Measurements from ENCODE around the gene MB. TPM values are rescaled to one million over a fixed set of nuclear protein-coding genes. Genes with fewer than 3 reads are reported as not detected.

MB gene
- polyA plus RNA-seq, 2 of the 4 experiments (the other 2 are of a cell fraction) = 6.9 to 12.1 TPM

DNA sequence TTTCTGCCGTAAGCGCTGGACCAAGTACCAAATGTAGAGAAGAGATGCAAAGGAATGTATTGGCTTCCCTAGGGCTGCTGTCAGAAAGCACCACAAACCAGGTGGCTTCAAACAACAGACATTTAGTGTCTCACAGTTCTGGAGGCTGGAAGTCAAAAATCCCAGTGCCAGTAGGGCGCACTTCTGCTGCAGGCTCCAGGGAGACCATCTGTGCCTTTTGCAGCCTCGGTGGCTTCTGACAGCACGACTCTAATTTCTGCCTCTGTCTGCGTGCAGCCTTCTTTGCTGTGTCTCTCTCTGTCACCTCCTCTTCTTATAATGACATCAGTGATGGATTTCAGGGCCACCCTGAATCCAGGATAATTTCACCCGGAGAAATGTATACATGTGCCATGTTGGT, 34.0 kb upstream of the MB start:
- no peak overlapping the region for H3K4me2 ChIP-seq
- WGBS (ENCODE audit: missing lambda C conversion rate) = over 99% methylated on average over 7 of the region's 7 CpGs
- ATAC-seq = no peak
- ChIA-PET CTCF (no interaction called here), POLR2A (no interaction called here)
- H3K27ac ChIP-seq = no peak overlapping the region
- TF ChIP-seq RNF2 (IDR thresholded peaks at IDR 0.05; ENCODE audit: borderline replicate concordance, low read depth) = no peak
- no peak for TF ChIP-seq KDM1A (IDR thresholded peaks at IDR 0.05; ENCODE audit: low read depth)
- H3K9me3 ChIP-seq = no peaks in the 10 kb centered on the region
- no peak for FAIRE-seq
- H3K4me1 ChIP-seq = peaks cover 9% of the 10 kb centered on the region; the same call in 2 of the 3 replicates
- DNase-seq (ENCODE audit: low read depth in 1 of 2, low spot score in 1 of 2) = no peak
- H3K4me3 ChIP-seq = no peak overlapping the region

DNA sequence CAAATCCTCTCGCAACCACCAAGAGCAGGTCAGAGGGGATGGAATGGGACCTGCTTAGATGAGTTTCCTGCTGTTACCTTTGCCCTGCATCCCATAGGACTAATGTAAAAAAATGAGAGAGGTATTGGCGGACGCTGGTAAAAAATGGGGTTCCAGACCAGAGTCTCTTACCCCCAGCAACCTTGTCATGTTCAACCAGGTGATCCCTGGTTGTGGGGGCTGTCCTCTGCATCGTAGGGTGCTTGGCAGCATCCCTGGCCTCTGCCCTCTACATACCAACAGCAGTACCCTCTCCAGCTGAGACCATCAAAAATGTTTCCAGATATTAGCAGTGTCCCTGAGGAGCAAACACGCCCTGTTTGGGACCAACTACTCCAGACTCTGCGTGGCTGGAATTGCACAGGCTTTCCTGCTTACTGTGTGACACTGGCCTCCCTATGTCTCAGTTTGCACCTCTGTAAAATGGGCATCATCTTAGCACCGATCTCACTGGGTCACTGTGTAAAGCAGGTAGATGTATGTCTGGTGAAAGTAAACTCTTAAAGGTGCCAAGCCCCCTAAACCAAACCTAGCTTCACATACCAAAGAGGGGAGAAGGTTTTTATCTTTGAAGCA, 32.6 kb upstream of the MB start:
- no peak overlapping the region for H3K4me3 ChIP-seq
- H3K4me1 ChIP-seq = peaks cover 9% of the 10 kb centered on the region; the same call in 2 of the 3 replicates
- POLR2A ChIA-PET = interaction anchor here (0.6 kb wide), 1 partner anchor 268 kb away, joined by 4 read pairs; no protein-coding TSS in a partner anchor
- H3K27ac ChIP-seq = peak overlapping the region; percentile 87 to 96; a peak in 5 of 6 replicates
- DNase-seq (ENCODE audit: low read depth in 1 of 2, low spot score in 1 of 2) (no peak), ATAC-seq (no peak), FAIRE-seq (no peak)
- 88% methylated on average over 7 of the region's 7 CpGs for WGBS (ENCODE audit: missing lambda C conversion rate)
- H3K9me3 ChIP-seq = no peaks in the 10 kb centered on the region
- peak overlapping the region; percentile 90 for H3K4me2 ChIP-seq
- CTCF ChIA-PET = interaction anchor here (0.7 to 1.5 kb wide), 2 partner anchors 22 to 416 kb away, joined by 4 read pairs; no protein-coding TSS in a partner anchor
- no peak for TF ChIP-seq KDM5A (IDR thresholded peaks at IDR 0.05)
- TF ChIP-seq NR3C1 (IDR thresholded peaks at IDR 0.05) = no peak

- Histone ChIP-seq H3K4me3 (peak overlapping the region; percentile 42), H3K9me3 (no peaks in the 10 kb centered on the region), H3K27ac (peak overlapping the region; percentile 87 to 96), H3K4me2 (peak overlapping the region; percentile 90), H3K4me1 (peaks cover 9% of the 10 kb centered on the region; the same call in 2 of the 3 replicates)
- WGBS (ENCODE audit: missing lambda C conversion rate) = 80% methylated on average over 7 of the region's 7 CpGs
- ChIA-PET CTCF (interaction anchor here (0.7 to 1.7 kb wide), 5 partner anchors 13 to 417 kb away, joined by 3 to 7 read pairs (median 4); no protein-coding TSS in a partner anchor), POLR2A (interaction anchor here (0.6 to 1.4 kb wide), 3 partner anchors 22 to 269 kb away, joined by 3 to 4 read pairs (median 3); no protein-coding TSS in a partner anchor)
- DNase-seq (ENCODE audit: low read depth in 1 of 2, low spot score in 1 of 2) = no peak
- FAIRE-seq = no peak
- TF ChIP-seq NFE2L2 (conservative IDR thresholded peaks at IDR 0.05; ENCODE audit: low read length) (no peak), CHD4 (IDR thresholded peaks at IDR 0.05; ENCODE audit: borderline replicate concordance) (no peak), CHD2 (IDR thresholded peaks at IDR 0.05; ENCODE audit: low read length, partially characterized antibody) (no peak), POLR2AphosphoS2 (conservative IDR thresholded peaks at IDR 0.05; ENCODE audit: low read length) (no peak), TP53 (CRISPR knock-in tag; IDR thresholded peaks at IDR 0.05) (no peak), ELK1 (IDR thresholded peaks at IDR 0.05; ENCODE audit: low read depth, low read length) (no peak), MAZ (IDR thresholded peaks at IDR 0.05; ENCODE audit: borderline replicate concordance, low read depth, low read length) (no peak), JUN (IDR thresholded peaks at IDR 0.05) (no peak)
- ATAC-seq = peak in 1 of 2 experiments; percentile 22; a peak in 1 of 6 replicates
Measured at GRCh38 chr22:35649026-35649553, 32.0 kb upstream of the MB start.

DNA sequence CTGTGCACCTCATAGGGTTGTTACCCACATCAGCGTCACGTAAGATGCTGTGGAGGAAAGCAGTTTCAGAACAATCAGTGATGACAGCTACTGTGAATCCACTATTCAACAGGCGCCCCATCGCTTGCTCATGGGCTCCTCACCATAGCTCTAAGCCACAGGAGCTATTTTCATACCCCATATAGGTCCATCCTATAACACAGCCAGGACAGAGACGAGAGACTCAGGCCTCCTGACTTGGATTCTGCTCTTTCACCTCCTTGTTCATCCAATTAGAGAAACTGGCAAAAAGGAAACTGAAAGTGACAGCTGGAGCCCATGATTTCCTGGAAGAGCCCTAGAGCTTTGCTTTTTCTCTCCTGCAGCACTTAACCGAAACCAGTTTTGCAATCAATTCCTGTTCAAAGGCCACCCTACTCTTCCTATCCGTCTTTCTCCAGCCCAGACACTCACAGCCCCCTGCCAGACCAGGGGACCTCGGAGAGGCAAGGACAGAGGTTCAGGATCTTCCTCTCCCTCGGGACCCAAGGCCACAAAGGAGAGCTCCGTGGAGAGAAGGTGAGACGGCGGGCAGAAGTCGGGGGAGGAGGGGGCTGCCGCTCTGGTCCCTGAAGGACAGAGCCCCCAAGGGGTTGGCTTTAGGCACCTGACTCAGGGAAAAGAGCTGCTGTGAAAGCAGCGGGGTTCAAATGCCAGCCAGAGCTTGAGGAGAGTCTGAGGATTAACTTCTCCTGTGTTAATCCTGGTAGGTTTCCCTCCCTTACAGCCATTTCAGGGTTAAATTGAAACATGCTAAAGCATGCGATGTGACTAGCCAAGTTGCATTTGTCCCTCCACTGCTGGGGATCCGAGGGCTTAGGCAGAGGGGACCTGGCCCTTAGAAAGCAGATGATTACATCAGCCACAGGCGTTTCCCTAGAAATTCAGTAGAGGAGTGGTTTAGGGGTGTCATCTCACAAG, 31.2 kb upstream of the MB start, which contains the start of gene APOL6:
Gene APOL6, plus strand, starts transcription at position 381 of the 960 bp plus-strand sequence. CDS start 7,980 bp downstream, outside the sequence.
- CTCF ChIA-PET = interaction anchor here (0.7 to 1.7 kb wide), 4 partner anchors 13 to 174 kb away, joined by 3 to 7 read pairs (median 4); no protein-coding TSS in a partner anchor
- no peak for FAIRE-seq
- 24% methylated on average over 16 of the region's 18 CpGs for WGBS (ENCODE audit: missing lambda C conversion rate)
- TF ChIP-seq BHLHE40 (IDR thresholded peaks at IDR 0.05; ENCODE audit: low read depth, low read length) (no peak), TP53 (CRISPR knock-in tag; IDR thresholded peaks at IDR 0.05) (no peak), HOXA7 (CRISPR knock-in tag; IDR thresholded peaks at IDR 0.05) (no peak), BCL3 (IDR thresholded peaks at IDR 0.05) (no peak), RFX5 (IDR thresholded peaks at IDR 0.05) (no peak), RARB (CRISPR knock-in tag; IDR thresholded peaks at IDR 0.05) (no peak), JUNB (IDR thresholded peaks at IDR 0.05) (no peak), EHMT2 (IDR thresholded peaks at IDR 0.05; ENCODE audit: low read depth) (no peak), NPAS2 (CRISPR knock-in tag; IDR thresholded peaks at IDR 0.05; ENCODE audit: borderline replicate concordance) (no peak)
- TF ChIP-seq, protein P1, sequence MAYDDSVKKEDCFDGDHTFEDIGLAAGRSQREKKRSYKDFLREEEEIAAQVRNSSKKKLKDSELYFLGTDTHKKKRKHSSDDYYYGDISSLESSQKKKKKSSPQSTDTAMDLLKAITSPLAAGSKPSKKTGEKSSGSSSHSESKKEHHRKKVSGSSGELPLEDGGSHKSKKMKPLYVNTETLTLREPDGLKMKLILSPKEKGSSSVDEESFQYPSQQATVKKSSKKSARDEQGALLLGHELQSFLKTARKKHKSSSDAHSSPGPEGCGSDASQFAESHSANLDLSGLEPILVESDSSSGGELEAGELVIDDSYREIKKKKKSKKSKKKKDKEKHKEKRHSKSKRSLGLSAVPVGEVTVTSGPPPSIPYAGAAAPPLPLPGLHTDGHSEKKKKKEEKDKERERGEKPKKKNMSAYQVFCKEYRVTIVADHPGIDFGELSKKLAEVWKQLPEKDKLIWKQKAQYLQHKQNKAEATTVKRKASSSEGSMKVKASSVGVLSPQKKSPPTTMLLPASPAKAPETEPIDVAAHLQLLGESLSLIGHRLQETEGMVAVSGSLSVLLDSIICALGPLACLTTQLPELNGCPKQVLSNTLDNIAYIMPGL (CRISPR knock-in tag; IDR thresholded peaks at IDR 0.05; ENCODE audit: borderline replicate concordance) = no peak
- TF ChIP-seq, protein P2, sequence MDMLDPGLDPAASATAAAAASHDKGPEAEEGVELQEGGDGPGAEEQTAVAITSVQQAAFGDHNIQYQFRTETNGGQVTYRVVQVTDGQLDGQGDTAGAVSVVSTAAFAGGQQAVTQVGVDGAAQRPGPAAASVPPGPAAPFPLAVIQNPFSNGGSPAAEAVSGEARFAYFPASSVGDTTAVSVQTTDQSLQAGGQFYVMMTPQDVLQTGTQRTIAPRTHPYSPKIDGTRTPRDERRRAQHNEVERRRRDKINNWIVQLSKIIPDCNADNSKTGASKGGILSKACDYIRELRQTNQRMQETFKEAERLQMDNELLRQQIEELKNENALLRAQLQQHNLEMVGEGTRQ (IDR thresholded peaks at IDR 0.05) = no peak

More for the DNA sequence above, 31.2 kb upstream of the MB start, which contains the start of gene APOL6:
- H3K4me1 ChIP-seq = peaks cover 9% of the 10 kb centered on the region; the same call in 2 of the 3 replicates
- H3K4me3 ChIP-seq = peak within 1 kb of the TSS; percentile 42
- peak within 1 kb of the TSS; percentile 90 for H3K4me2 ChIP-seq
- DNase-seq (ENCODE audit: low read depth in 1 of 2, low spot score in 1 of 2) (peak; percentile 15 to 23), ATAC-seq (peak; percentile 71)
- no peaks in the 10 kb centered on the region for H3K9me3 ChIP-seq
- H3K27ac ChIP-seq = peak within 1 kb of the TSS; percentile 87 to 96
- POLR2A ChIA-PET = interaction anchor here (1.2 to 1.4 kb wide), 2 partner anchors 21 to 190 kb away, joined by 3 read pairs; no protein-coding TSS in a partner anchor
